AG08396 (cell line): ENCODE measurements around the gene TMEM250.

Experiments used
- DNase-seq: peaks from one replicate; pipeline ENCODE4 v3.0.0; 2012; ENCODE audit warnings: low spot score, mixed read lengths

TMEM250 gene

DNA sequence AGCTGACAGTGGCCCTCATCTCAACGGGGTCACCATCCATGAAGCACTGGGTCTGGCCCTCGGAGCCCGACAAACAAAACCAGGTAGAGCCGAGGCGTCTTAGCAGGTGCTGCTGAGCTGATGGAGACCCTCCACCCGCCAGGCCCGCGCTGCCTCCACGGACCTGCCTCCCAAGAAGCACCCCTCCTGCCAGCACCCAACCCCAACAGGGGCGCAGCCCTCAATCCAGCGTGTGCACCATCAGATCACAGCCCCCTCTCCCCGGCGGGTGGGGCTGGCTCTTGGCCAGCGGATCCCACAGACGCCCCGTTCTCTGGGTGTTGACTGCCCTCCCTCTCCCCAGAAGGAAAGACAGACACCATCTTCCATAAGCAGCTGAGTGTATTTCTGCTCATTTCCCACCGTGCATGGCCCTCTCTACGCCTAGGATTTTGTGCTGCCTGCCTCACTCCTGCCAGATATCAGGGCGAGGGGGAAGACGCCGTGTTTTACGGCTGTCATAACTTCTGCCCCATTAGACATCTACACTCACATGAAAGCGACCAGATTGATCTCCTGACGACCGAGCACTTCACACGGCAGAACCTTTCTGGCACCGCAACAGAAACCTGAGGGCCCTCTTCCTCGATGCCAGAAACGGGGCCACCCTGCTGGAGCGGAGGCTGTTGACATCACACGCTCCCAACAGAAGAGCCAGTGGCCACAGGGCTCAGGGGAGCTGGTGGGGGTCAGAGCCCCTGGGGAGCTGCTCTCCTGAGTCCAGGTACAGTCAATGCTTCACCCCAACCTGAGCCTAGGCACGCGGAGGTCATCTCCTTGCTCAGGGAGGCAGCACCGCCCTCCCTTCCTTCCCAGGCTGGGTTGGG lies 35.9 kb downstream of the TMEM250 start:
- no peak for DNase-seq

DNA sequence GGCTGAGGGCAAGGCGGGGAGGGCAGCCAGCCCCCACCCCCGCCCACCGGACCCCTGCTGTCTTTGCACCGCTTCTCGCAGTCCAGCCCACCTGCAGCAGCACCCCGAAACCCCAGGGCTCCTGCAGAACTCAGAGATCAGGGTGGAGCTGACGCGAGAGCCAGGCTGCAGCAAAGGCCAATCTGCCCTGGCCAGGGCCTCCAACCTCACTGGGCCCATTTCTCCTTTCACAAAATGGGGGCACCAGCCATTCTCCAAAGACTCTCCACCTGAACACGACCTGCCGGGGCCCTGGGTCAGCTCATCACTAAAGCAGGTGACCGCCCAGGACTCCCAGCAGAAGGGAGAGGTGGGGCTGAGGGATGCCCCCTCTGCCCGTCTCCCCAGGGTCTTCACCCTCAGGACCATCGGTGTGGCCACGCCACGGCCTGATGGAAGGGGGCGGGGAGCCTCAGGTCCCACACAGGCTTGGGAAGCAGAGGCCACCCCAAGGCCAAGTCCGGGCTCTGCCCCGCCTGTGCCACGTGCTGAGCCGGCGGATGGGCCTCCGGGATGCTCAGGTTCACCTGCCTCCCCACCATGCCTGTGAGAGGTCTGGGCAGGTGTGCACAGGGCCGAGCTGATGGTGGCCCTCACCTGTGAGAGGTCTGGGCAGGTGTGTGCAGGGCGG lies 36.7 kb downstream of the TMEM250 start:
- no peak for DNase-seq

DNA sequence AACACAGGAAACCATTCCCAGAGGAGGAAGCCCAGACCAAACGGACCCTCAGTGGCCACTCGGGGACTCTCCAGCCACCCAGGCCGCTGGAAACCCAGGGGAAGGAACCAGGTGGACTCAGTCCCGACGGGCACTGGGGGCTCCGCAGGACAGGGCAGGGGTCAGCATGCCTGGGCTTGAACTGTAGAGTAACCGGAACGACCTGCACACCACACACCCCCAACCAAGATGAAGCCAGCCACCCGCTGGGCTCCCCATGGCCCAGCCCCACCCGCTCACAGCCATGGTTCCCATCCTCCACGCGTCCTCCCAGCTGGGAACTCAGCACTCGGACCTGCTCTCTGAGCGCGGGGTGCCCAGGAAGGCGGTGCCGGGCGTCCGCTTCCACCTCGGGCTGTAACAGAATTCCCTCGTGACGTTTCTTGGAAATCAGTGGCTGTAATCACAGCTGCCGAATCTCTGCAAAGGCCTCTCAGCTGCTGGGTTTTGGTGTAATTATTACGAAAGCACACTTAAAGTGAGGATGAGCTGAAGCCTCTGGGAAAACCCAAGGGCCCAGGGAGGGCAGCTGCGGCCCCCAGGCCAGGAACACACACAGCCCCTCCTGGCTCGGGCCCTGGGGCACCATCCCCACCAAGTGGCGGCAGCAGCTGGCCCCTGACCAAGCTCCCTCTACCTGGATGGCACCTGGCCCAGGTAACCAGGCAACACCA lies 37.4 kb downstream of the TMEM250 start:
- DNase-seq, result no peak

DNA sequence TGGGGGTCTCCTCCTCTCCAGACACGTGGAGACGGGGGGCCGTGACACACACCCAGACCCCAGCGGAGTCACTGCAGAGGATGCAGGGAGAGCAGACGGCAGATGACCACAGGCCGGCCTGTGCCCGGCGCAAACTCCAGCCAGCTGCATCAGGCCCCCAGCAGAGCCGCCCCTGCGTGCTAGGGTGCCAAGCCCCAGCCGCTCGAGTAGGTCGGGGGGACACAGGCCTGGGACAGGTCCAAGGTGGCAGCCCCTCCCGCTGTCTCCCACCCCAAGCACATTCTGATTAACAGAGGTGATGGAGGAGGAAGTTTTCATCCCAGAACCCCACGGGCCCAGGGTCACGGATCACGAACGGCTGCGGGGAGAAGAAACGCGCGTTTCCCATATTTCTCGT lies 38.0 kb downstream of the TMEM250 start:
- no peak for DNase-seq

DNA sequence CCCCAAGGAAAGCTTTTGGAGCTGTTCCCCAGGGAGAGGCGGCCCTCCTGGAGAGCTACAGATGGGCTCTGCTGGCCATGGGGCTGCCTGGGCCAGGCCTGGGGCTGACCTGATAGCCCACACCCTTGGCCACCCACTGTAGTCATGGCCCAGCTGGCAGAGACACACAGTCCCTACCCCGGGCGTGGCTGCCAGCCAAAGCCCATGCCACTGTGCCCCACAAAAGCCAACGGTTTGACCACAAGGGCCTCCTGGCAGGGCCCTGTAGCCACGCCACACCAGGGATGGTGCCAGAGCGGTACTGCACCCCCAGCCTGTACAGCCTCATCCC lies 38.8 kb downstream of the TMEM250 start:
- DNase-seq, result no peak

DNA sequence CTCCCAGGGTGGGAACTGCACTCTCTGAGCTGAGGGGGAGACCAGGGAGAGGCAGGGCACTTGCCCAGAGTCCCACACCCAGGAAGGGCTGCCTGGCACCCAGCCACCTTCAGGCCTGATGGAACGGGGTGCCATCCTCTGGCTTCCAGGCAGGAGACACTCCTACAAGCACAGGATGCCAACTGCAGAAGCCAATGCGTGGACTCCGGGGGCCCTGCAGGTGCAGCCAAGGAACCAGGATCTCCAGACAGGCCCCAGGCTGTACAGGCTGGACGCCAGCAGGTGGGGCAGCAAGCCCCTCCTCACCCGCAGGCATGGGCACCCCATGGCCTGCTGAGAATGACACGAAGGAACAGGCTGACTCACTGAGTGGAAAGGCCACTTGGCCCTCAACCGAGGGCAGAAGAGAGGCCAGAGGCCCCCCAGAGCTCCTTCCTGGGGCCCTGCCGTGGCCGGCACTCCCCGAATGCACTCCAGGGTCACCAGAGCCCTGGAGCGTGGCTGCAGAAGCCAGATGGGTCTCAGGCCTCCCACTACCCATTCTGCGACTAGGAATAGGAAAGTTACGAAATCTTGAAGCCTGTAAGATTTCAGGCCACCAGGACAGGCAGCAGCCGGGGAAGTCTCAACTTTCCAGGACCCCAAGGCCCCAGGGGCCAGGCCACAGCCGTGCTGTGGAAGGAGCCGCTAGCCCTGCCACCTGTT lies 39.3 kb downstream of the TMEM250 start:
- DNase-seq, result no peak

DNA sequence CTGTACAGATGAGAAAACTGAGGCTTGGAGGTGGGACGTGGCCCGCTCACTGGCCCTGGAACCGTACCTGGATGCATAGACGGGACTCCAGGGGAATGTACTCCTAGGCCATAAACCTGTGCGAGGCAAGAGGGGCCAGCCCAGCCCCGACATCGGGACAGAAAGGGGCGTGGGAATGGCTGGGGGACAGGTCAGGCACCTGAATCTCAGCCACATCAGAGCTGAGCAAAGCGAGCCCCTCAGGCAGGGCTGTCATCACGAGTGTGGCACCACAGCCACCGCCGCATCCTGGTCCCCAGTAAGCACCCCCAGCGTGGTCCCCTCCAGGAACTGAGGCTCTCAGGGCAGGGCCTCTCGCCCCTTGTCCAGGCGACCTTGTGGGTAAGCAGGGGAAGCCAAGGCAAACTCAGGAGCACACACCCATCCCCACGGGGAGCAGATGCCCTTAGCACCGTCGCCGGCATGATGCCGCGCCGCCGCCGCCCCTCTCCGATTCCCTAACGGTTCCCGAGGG lies 40.1 kb downstream of the TMEM250 start:
- DNase-seq, result no peak

DNA sequence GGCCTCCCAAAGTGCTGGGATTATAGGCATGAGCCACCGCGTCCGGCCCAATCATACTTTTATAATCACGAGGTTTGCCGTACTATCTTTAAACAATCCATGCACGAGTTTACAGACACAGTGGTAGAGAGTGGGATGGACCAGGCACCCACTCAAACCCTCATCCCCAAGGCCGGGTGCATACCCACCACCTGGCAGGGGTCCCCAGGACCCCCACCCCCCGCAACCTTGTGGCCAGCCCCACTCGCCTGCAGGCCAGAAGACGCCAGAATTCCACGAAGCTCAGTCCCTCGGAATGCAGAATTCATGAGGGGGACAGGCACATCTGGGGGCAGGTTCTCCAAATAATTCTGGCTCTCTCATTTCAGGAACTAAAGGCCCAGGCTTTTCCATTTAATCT lies 40.7 kb downstream of the TMEM250 start:
- DNase-seq, result no peak

DNA sequence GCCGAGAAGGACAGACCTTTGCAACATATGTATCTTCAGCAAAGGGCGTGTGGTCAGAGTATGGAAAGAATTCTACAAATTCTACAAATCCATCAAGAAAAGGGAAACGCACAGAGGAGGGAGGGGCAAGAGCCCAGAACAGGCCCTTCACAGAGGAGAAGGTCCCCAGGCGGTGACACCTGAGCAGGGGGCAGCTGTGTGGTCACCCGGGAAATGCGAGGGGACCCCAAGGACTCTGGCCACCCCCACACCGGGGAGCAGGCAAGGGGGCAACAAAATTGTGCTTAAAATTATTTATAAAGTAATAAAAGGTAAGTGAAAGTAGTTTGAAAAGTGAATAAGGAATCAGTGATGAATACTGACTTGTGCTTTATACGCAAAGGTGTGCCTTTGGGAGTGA lies 41.2 kb downstream of the TMEM250 start:
- no peak for DNase-seq

DNA sequence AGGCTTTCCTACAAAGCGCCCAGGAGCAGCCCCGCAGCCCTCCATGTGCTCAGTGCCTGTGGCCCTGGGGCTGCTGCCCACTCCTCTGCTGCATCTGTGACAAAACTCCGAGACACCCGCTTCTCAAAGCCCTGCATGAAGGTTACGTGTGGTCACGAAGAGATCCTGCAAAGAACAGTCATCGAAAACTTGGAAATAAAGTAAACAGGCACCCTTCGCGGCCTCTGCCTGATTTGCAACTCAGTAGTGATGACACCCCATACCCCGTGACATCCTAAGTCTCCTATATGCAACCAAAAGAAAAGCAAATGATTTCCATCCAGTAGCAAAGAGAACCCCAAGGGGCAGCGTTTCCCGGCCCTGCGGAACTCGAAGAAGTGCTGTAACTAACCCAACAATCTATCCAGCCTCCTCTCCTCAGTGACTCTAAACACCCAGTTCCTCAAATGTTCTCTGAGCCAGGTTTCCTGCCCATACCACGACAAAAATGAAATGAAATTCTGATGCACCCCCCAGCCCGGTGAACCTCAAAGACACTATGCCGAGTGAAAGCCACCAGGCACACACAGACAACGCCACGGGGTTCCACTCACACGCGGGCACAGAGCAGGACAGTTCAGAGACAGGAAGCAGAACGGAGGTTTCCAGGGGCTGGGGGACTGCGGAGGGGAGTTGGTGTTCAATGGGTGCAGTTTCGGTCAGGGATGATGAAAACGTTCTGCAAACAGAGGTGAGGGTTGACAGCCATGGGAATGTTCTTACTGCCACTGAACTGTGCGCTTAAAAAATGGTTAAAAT lies 42.6 kb downstream of the TMEM250 start:
- DNase-seq, result no peak

DNA sequence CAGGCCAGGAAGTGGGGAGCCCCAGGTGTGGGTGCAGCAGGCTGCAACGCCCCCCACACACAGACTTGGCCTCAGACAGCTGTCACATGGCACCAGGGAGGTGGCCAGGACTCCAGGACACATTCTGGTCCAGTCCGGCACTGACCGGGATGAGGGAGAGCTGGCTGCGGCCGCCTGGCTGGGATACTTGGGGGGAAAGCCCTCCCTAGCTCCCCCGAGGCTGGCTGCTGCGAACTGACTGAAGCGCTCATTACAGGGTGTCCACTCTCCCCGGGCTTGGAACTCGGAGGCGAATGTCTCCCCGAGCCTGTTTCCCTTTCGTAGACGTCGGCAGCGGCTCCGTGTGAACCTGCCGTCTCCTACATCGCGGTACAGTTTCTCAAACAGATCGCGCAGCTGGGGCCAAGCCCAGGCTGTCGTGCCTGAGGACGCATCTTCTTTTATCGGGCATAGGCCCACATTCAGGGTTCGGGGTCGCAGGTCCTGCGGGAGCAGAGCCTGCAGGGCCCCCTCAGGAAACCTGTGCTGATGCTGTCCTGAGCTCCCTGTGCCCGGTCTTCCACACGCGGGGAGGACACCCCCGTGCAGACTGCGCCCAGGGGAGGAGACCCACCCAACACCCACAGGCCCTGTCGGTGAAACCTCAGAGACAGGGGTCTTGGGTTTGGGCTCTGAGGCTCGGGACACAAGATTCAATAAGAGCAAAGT lies 43.4 kb downstream of the TMEM250 start:
- DNase-seq, result no peak

DNA sequence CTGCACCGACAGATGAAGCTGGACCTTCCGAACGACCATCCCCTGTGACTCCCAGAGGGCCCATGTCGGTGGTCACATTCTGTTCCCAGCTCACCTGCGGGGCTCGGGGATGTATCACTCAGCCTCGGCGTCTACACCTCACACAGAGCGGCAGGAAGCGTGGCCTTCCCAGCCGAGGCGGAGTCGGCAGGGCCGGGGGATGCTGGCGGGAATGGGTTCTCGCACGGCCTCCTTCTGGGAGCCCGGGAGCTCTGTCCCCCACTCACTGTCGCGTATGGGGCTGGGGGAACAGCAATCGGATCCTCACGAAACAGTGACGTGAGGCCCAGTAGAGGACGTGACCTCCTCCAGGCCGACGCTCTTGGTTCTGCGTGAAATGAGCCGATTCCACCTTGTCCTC lies 44.0 kb downstream of the TMEM250 start:
- DNase-seq, result no peak
